Endothelial cell of umbilical vein (primary cell): ENCODE measurements around the gene GPR173. TPM values are rescaled to one million over a fixed set of nuclear protein-coding genes. Genes with fewer than 3 reads are reported as not detected.

ENCODE experiments used
- BruUV-seq: library from RNA; stranded (reverse); fragments of 400-500 nt; replicated peaks from 2 replicates; lab custom pipeline; 2021; lab: Mats Ljungman, UMichigan
- CTCF ChIA-PET: fragments of 300-600, 350-600 bp; sonication (Branson Sonifier 250); formaldehyde crosslinking; loops from one replicate; lab custom pipeline; 2021; ENCODE audit warnings: antibody characterized with exemption, inconsistent platforms; lab: Charles Lee
- POLR2A ChIA-PET: fragments of 300-600, 350-600 bp; sonication (Branson Sonifier 250); formaldehyde crosslinking; loops from one replicate; lab custom pipeline; 2021; ENCODE audit warnings: antibody characterized with exemption, inconsistent platforms; lab: Charles Lee
- DNase-seq: peaks from one replicate; pipeline ENCODE4 v3.0.0-alpha.2; 2011; ENCODE audit warnings: low read depth, low spot score
- FAIRE-seq: peaks from 2 replicates; lab custom pipeline; 2011; peaks lifted over from hg19 to GRCh38; lab: Jason Lieb, UNC
- H2AFZ ChIP-seq: 2 replicates; pipeline ENCODE4 v1.6.0; 2012; ENCODE audit warnings: low read depth, low read length, control low read depth, inconsistent platforms
- H3K27ac ChIP-seq: 2 replicates; pipeline ENCODE4 v1.5.1; 2011; ENCODE audit warnings: low read depth, mild to moderate bottlenecking, control low read depth, low read length, moderate library complexity; ENCODE audit not compliant: insufficient read depth
- H3K27me3 ChIP-seq, 2 experiments: 2 replicates each; pipeline versions ENCODE4 v1.6.0 to v1.6.1; 2011; ENCODE audit warnings: low read length in 2 of 2, mixed read lengths in 1 of 2; ENCODE audit not compliant: control insufficient read depth in 2 of 2, insufficient read depth in 2 of 2
- H3K36me3 ChIP-seq, 2 experiments: 2 replicates in 1 of 2; 3 replicates in 1 of 2; pipeline ENCODE4 v1.5.1; 2011; ENCODE audit warnings: low read length in 2 of 2, mild to moderate bottlenecking in 1 of 2, moderate library complexity in 1 of 2; ENCODE audit not compliant: control insufficient read depth in 2 of 2, insufficient read depth in 2 of 2; ENCODE audit errors: extremely low read depth in 1 of 2
- H3K4me1 ChIP-seq: 3 replicates; pipeline ENCODE4 v1.5.1; 2011; ENCODE audit warnings: mild to moderate bottlenecking, low read length; ENCODE audit not compliant: control insufficient read depth, insufficient read depth; ENCODE audit errors: extremely low read depth
- H3K4me2 ChIP-seq: 2 replicates; pipeline ENCODE4 v1.6.1; 2011; ENCODE audit warnings: low read length, control low read depth, mixed read lengths; ENCODE audit not compliant: insufficient read depth
- H3K4me3 ChIP-seq, 3 experiments: fragments of 200-600 bp in 1 of 3; sonication (generic), shearing (Covaris generic) in 1 of 3; replicated peaks in 1 of 3; 2 replicates each; pipeline ENCODE4 v1.5.1; 2011 to 2016; ENCODE audit warnings: control low read depth in 3 of 3, low read length in 3 of 3, mild to moderate bottlenecking in 2 of 3, inconsistent platforms in 1 of 3, low read depth in 1 of 3, moderate library complexity in 1 of 3; ENCODE audit not compliant: insufficient read depth in 1 of 3
- H3K79me2 ChIP-seq: 2 replicates; pipeline ENCODE4 v1.6.0; 2012; ENCODE audit warnings: low read length, inconsistent platforms; ENCODE audit not compliant: control insufficient read depth, insufficient read depth
- H3K9ac ChIP-seq: replicated peaks from 2 replicates; pipeline ENCODE3; 2011; ENCODE audit warnings: low read length, control low read depth; ENCODE audit not compliant: insufficient read depth; ENCODE audit errors: extremely low read depth
- H3K9me1 ChIP-seq: replicated peaks from 3 replicates; pipeline ENCODE4 v1.6.0; 2011; ENCODE audit warnings: mild to moderate bottlenecking, low read length; ENCODE audit not compliant: control insufficient read depth, insufficient read depth; ENCODE audit errors: extremely low read depth
- H3K9me3 ChIP-seq: replicated peaks from 2 replicates; pipeline ENCODE4 v1.5.1; 2012; ENCODE audit warnings: low read length, inconsistent platforms; ENCODE audit not compliant: control insufficient read depth, insufficient read depth
- H4K20me1 ChIP-seq: replicated peaks from 2 replicates; pipeline ENCODE3; 2011; ENCODE audit warnings: mild to moderate bottlenecking, low read length; ENCODE audit not compliant: control insufficient read depth, insufficient read depth; ENCODE audit errors: extremely low read depth
- FOS ChIP-seq: IDR thresholded peaks from 2 replicates; pipeline ENCODE4 v1.6.1; 2011; ENCODE audit warnings: mild to moderate bottlenecking, low read length, moderate library complexity, borderline replicate concordance; ENCODE audit not compliant: insufficient read depth
- POLR2A ChIP-seq: IDR thresholded peaks from 2 replicates; pipeline ENCODE4 v1.6.1; 2012; ENCODE audit warnings: low read depth, mild to moderate bottlenecking, control low read depth, low read length
- POLR2AphosphoS5 ChIP-seq: IDR thresholded peaks from 2 replicates; pipeline ENCODE4 v1.6.1; 2012; ENCODE audit warnings: low read depth, mild to moderate bottlenecking, control low read depth, low read length, moderate library complexity; ENCODE audit not compliant: insufficient read depth
- dilution Hi-C: fragments of 300-500 bp; cut with MboI; formaldehyde crosslinking; loops from one replicate; pipeline ENCODE4 v1.15.0; 2019; ENCODE audit warnings: low sequenced_read_pairs; ENCODE audit not compliant: extremely low pct_ligation_motif_present
- intact Hi-C: fragments of 100-400 bp; cut with micrococcal nuclease; formaldehyde crosslinking; loops from one replicate; pipeline ENCODE4 v1.10.0; 2022
- polyA plus RNA-seq, 4 experiments: library from polyadenylated mRNA; depleted of rRNA in 3 of 4; stranded (reverse) in 3 of 4; unstranded in 1 of 4; fragments of >200 nt; gene quantifications; 2 replicates each; pipeline versions ENCODE4 v1.2.1 to v1.2.3, GENCODE V29; 2011 to 2012; ENCODE audit warnings: missing spikeins in 1 of 4
- total RNA-seq: library from RNA; stranded (reverse); gene quantifications from 2 replicates; pipeline ENCODE4 v1.2.3, GENCODE V29; 2021

GPR173 gene
- total and polyA plus RNA-seq, 2 donors (not counting 3 experiments of a cell fraction or from before 2014, with no cell fraction given) = 9.2 to 11.3 TPM

DNA sequence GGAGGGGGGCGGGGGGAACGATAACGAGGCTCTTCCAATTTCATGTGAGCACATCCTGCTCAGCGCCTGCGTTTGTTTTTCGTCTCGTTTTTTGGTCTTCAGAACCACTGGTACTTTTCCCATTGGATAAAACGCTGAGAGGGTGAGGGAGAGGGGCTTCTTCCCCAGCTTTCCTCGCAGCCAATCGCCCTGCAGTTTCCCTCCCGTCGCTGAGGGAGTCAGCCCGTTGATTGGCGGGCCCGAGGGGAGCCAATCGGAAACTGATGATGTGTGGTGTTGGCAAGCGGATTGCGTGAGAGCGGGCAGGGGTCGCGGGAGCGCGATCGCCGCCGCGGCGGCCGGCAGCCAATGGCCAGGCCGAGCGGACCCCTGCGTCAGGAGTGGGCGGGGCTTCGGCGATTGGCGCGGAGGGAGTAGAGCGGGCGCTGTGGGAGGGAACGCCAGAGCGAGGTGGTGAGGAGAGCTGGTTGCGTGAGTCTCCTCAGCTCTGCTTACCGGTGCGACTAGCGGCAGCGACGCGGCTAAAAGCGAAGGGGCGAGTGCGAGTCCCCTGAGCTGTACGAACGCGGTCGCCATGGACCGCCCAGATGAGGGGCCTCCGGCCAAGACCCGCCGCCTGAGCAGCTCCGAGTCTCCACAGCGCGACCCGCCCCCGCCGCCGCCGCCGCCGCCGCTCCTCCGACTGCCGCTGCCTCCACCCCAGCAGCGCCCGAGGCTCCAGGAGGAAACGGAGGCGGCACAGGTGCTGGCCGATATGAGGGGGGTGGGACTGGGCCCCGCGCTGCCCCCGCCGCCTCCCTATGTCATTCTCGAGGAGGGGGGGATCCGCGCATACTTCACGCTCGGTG lies 33.6 kb downstream of the GPR173 start, which contains the start of gene TSPYL2:
TSPYL2 (plus strand) TSS at position 443 of the 848 bp plus-strand sequence; CDS start at position 575, 132 bp downstream.
- FAIRE-seq = peak; percentile 99
- Histone ChIP-seq H4K20me1 (no peaks in the 10 kb centered on the region), H2AFZ (no peak within 1 kb of the TSS), H3K27ac (peak within 1 kb of the TSS; percentile 40), H3K4me3 (peak within 1 kb of the TSS; percentile 44 to 59 (median 46)), H3K4me1 (peaks cover 5% of the 10 kb centered on the region), H3K9me1 (no peaks in the 10 kb centered on the region), H3K79me2 (peaks cover 10% of the 10 kb centered on the region), H3K9ac (peak within 1 kb of the TSS; percentile 63), H3K9me3 (no peaks in the 10 kb centered on the region), H3K36me3 (peaks cover 0 to 13% of the 10 kb centered on the region in 2 experiments), H3K27me3 (no peaks in the 10 kb centered on the region), H3K4me2 (peak within 1 kb of the TSS; percentile 11)
- no peak for TF ChIP-seq FOS
- TF ChIP-seq POLR2AphosphoS5 = peak; percentile 91
- peak; percentile 96 for TF ChIP-seq POLR2A
- ChIA-PET CTCF (interaction anchor here (1.3 kb wide), 1 partner anchor 10 kb away, joined by 8 read pairs; no protein-coding TSS in a partner anchor), POLR2A (interaction anchor here (0.9 to 1.5 kb wide), 4 partner anchors 17 to 104 kb away, joined by 3 to 9 read pairs (median 4); no protein-coding TSS in a partner anchor)
- peak; percentile 98 for DNase-seq
- dilution Hi-C loops (no loop called here), intact Hi-C loops (loop anchor here (1.0 kb wide), 1 partner anchor 11 kb away; no protein-coding TSS in a partner anchor)
- BruUV-seq = TSS peak; percentile 53
